HG03108 (cell line): Measurements from ENCODE around the gene RIPOR2.

Experiments used
- ATAC-seq: cut with Tn5 transposase; IDR thresholded peaks from one replicate; pipeline ENCODE4 v1.9.1; 2021; ENCODE audit warnings: moderate library complexity; ENCODE audit not compliant: unreplicated experiment

Gene RIPOR2

GRCh38 chr6:24935366-24936152 lies at the start of gene RIPOR2:
Gene RIPOR2 (minus strand): TSS chr6:24935960. CDS start chr6:24935898, 62 bp downstream.
- peak; percentile 31 for ATAC-seq

GRCh38 chr6:24985323-24985722 lies 49.6 kb upstream of the RIPOR2 start:
- ATAC-seq: no peak

GRCh38 chr6:24982231-24982630 lies 46.5 kb upstream of the RIPOR2 start:
- ATAC-seq: no peak

- no peak for ATAC-seq
These were observed 45.6 kb upstream of the RIPOR2 start for GRCh38 chr6:24981386-24981760.

GRCh38 chr6:24980507-24981385 lies 45.0 kb upstream of the RIPOR2 start:
- ATAC-seq: no peak

- ATAC-seq: no peak
These were observed 43.4 kb upstream of the RIPOR2 start for GRCh38 chr6:24979176-24979575.

GRCh38 chr6:24974182-24975171 lies 38.7 kb upstream of the RIPOR2 start:
- peak; percentile 58 for ATAC-seq

- ATAC-seq: no peak
These were observed 36.7 kb upstream of the RIPOR2 start for GRCh38 chr6:24972311-24972958.

- no peak for ATAC-seq
These were observed 35.3 kb upstream of the RIPOR2 start for GRCh38 chr6:24971067-24971466.

GRCh38 chr6:24969343-24969860 lies 33.6 kb upstream of the RIPOR2 start:
- no peak for ATAC-seq

GRCh38 chr6:24968783-24969182 lies 33.0 kb upstream of the RIPOR2 start:
- no peak for ATAC-seq

GRCh38 chr6:24967211-24967610 lies 31.5 kb upstream of the RIPOR2 start:
- ATAC-seq: no peak

GRCh38 chr6:24966381-24966780 lies 30.6 kb upstream of the RIPOR2 start:
- no peak for ATAC-seq

- ATAC-seq: no peak
These were observed 28.3 kb upstream of the RIPOR2 start for GRCh38 chr6:24963887-24964570.

- ATAC-seq: no peak
These were observed 27.6 kb upstream of the RIPOR2 start for GRCh38 chr6:24963339-24963738.

GRCh38 chr6:24961852-24962251 lies 26.1 kb upstream of the RIPOR2 start:
- ATAC-seq: no peak

- ATAC-seq: no peak
These were observed 25.3 kb upstream of the RIPOR2 start for GRCh38 chr6:24960991-24961475.

- no peak for ATAC-seq
These were observed 23.6 kb upstream of the RIPOR2 start for GRCh38 chr6:24959319-24959718.

- no peak for ATAC-seq
These were observed 21.4 kb upstream of the RIPOR2 start for GRCh38 chr6:24957199-24957598.
